Colonic mucosa (tissue), 4 donors: Measurements from ENCODE around the gene MRPS33. TPM values are rescaled to one million over a fixed set of nuclear protein-coding genes. Genes with fewer than 3 reads are reported as not detected.
"Not testable (repeated sequence)": the region's sequence is repeated elsewhere in the genome, so short reads cannot be mapped to it uniquely, and the experiment has no call there.

Experiments used
- DNase-seq: peaks from one replicate; pipeline ENCODE4 v3.0.0-alpha.2; 2020
- H3K27ac ChIP-seq: fragments of 200-600 bp; one replicate; pipeline ENCODE4 v1.8.0; 2021
- H3K27me3 ChIP-seq: fragments of 200-600 bp; one replicate; pipeline ENCODE4 v1.8.0; 2021
- H3K36me3 ChIP-seq: fragments of 200-600 bp; one replicate; pipeline ENCODE4 v1.8.0; 2021
- H3K4me1 ChIP-seq: fragments of 200-600 bp; one replicate; pipeline ENCODE4 v1.8.0; 2021; ENCODE audit warnings: mild to moderate bottlenecking
- H3K4me3 ChIP-seq: fragments of 200-600 bp; one replicate; pipeline ENCODE4 v1.8.0; 2021
- H3K9ac ChIP-seq, 2 donors: one replicate each; pipeline ENCODE4 v1.7.0; 2013; ENCODE audit warnings: control low read depth in 2 of 2, low read depth in 2 of 2, low read length in 2 of 2
- H3K9me3 ChIP-seq: fragments of 200-600 bp; one replicate; pipeline ENCODE4 v1.8.0; 2021
- intact Hi-C: fragments of 100-400 bp; cut with DNase I; formaldehyde crosslinking; loops from one replicate; pipeline ENCODE4 v1.14.1; 2022
- total RNA-seq, 2 donors: library from RNA; stranded (reverse); fragmentation: NEBNext Ultra II Directional in 1 of 2; extraction: Animal tissue kit (Norgen Biotek cat#: 25700) in 1 of 2; gene quantifications; one replicate each; pipeline ENCODE4 v1.2.1, GENCODE V29; 2021
- TF ChIP-seq, protein P1 (sequence below): fragments of 200-600 bp; IDR thresholded peaks from one replicate; pipeline ENCODE4 v1.8.0; 2022; ENCODE audit warnings: antibody characterized with exemption, mild to moderate bottlenecking
- donor health status: healthy.
- donor health status: DM: no; HTN: no; CAD: no.
- donor health status: DM: no; HTN: no; CAD: no.

The MRPS33 gene
- total RNA-seq, 2 donors from 2014 or later: 77.3 to 123 TPM

DNA sequence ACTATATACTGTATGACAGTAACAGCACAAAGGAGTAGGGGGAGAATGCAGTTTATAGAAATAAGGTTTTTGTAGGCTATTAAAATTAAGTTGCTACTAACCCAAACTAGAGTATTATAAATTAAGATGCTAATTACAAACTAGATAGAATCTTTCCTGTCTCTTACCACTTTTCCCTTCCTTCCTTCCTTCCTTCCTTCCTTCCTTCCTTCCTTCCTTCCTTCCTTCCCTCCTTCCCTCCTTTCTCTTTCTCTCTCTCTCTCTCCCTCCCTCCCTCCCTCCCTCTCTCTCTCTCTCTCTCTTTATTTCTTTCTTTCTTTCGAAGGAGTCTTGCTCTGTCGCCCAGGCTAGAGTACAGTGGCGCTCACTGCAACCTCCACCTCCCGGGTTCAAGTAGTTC lies 53.6 kb downstream of the MRPS33 start:
- H3K4me3 ChIP-seq: no peak overlapping the region
- H3K27ac ChIP-seq: no peak overlapping the region
- no peak for DNase-seq
- no peaks in the 10 kb centered on the region for H3K4me1 ChIP-seq
- H3K9ac ChIP-seq: no peak overlapping the region
- H3K27me3 ChIP-seq: no peaks in the 10 kb centered on the region
- intact Hi-C loops: no loop called here
- TF ChIP-seq, protein P1, sequence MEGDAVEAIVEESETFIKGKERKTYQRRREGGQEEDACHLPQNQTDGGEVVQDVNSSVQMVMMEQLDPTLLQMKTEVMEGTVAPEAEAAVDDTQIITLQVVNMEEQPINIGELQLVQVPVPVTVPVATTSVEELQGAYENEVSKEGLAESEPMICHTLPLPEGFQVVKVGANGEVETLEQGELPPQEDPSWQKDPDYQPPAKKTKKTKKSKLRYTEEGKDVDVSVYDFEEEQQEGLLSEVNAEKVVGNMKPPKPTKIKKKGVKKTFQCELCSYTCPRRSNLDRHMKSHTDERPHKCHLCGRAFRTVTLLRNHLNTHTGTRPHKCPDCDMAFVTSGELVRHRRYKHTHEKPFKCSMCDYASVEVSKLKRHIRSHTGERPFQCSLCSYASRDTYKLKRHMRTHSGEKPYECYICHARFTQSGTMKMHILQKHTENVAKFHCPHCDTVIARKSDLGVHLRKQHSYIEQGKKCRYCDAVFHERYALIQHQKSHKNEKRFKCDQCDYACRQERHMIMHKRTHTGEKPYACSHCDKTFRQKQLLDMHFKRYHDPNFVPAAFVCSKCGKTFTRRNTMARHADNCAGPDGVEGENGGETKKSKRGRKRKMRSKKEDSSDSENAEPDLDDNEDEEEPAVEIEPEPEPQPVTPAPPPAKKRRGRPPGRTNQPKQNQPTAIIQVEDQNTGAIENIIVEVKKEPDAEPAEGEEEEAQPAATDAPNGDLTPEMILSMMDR: no peak
- no peaks in the 10 kb centered on the region for H3K36me3 ChIP-seq
- H3K9me3 ChIP-seq: no peaks in the 10 kb centered on the region

DNA sequence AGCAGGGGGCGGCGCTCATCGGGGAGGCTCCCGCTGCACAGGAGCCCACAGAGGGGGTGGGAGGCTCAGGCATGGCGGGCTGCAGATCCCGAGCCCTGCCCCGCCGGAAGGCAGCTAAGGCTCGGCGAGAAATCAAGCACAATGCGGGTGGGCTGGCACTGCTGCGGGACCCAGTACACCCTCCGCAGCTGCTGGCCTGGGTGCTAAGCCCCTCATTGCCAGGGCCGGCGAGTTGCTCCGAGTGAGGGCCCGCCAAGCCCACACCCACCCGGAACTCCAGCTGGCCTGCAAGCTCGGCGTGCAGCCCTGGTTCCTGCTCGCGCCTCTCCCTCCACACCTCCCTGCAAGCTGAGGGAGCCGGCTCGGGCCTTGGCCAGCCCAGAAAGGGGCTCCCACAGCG lies 57.8 kb downstream of the MRPS33 start:
- DNase-seq, H3K4me3 ChIP-seq, H3K9ac ChIP-seq, H3K27ac ChIP-seq, H3K9me3 ChIP-seq, H3K27me3 ChIP-seq, H3K36me3 ChIP-seq, H3K4me1 ChIP-seq, intact Hi-C loops: not testable (repeated sequence)

Other genes with a start within 250 kb of the MRPS33 start
- gene BRAF, start 90.0 kb downstream of the MRPS33 start, total RNA-seq: 10 to 100 TPM; 19.8 to 24.7 TPM
- gene TMEM178B, start 59.1 kb upstream of the MRPS33 start, total RNA-seq: 1 to 10 TPM in 1 of 2 donors, under 1 TPM in 1; 0.17 to 1.1 TPM